Endothelial cell of umbilical vein (primary cell): ENCODE measurements around the gene MRTFA.

Source experiments
- CTCF ChIP-seq, 2 donors: IDR thresholded peaks; 1 replicate in 1 of 2; 2 replicates in 1 of 2; pipeline ENCODE4 v1.5.1; 2011; ENCODE audit warnings: low read length in 2 of 2, mild to moderate bottlenecking in 2 of 2, moderate library complexity in 2 of 2, control low read depth in 1 of 2, inconsistent platforms in 1 of 2, low read depth in 1 of 2; ENCODE audit not compliant: insufficient read depth in 1 of 2; ENCODE audit errors: extremely low read depth in 1 of 2
- EZH2 ChIP-seq: IDR thresholded peaks from 2 replicates; pipeline ENCODE4 v1.6.1; 2012; ENCODE audit warnings: borderline replicate concordance, low read depth, mild to moderate bottlenecking, moderate library complexity, low read length, inconsistent platforms; ENCODE audit not compliant: severe bottlenecking
- GATA2 ChIP-seq: IDR thresholded peaks from 2 replicates; pipeline ENCODE4 v1.7.0; 2011; ENCODE audit warnings: low read depth, mild to moderate bottlenecking, moderate library complexity, mixed read lengths, low read length; ENCODE audit not compliant: insufficient read length, insufficient read depth
- MAX ChIP-seq: IDR thresholded peaks from 2 replicates; pipeline ENCODE4 v1.6.1; 2011; ENCODE audit not compliant: insufficient read depth, insufficient read length
- MYC ChIP-seq: IDR thresholded peaks from one replicate; pipeline ENCODE4 v1.6.1; 2011; ENCODE audit warnings: mild to moderate bottlenecking, low read depth, low read length
- POLR2A ChIP-seq: IDR thresholded peaks from 2 replicates; pipeline ENCODE4 v1.6.1; 2012; ENCODE audit warnings: low read depth, mild to moderate bottlenecking, control low read depth, low read length
- POLR2AphosphoS5 ChIP-seq: IDR thresholded peaks from 2 replicates; pipeline ENCODE4 v1.6.1; 2012; ENCODE audit warnings: low read depth, mild to moderate bottlenecking, control low read depth, low read length, moderate library complexity; ENCODE audit not compliant: insufficient read depth

GRCh38 chr22:40397396-40397795 is 239.1 kb downstream of the MRTFA start:
- no peak for TF ChIP-seq MAX
- no peak for TF ChIP-seq POLR2AphosphoS5
- TF ChIP-seq CTCF (IDR thresholded peaks at IDR 0.05; ENCODE audit: extremely low read depth in 1 of 2, insufficient read depth in 1 of 2, low read depth in 1 of 2, low read length in 2 of 2): no peak
- no peak for TF ChIP-seq POLR2A
- no peak for TF ChIP-seq EZH2
- no peak for TF ChIP-seq MYC
- TF ChIP-seq GATA2: no peak
